GM23338 (cell line): ENCODE results near the gene RECQL5. TPM values are rescaled to one million over a fixed set of nuclear protein-coding genes. Genes with fewer than 3 reads are reported as not detected.
A peak's percentile ranks its signal among the peaks of the same experiment; 100 is the strongest.

Source experiments
- ATAC-seq: fragments of 200-7000 bp; cut with Tn5 transposase; 3 replicates; pipeline ENCODE4 v1.9.1; 2020
- DNase-seq: peaks from one replicate; pipeline ENCODE4 v3.0.0-alpha.2; 2015; ENCODE audit warnings: low spot score
- H2AFZ ChIP-seq: fragments of 200-600 bp; sonication (generic); 2 replicates; pipeline ENCODE4 v1.8.0; 2016; ENCODE audit warnings: antibody characterized with exemption, mild to moderate bottlenecking, moderate library complexity
- H3F3A ChIP-seq: fragments of 200-600 bp; sonication (generic); replicated peaks from 2 replicates; pipeline ENCODE4 v1.8.0; 2017; ENCODE audit warnings: antibody characterized with exemption, mixed run types, low read depth
- H3K27ac ChIP-seq: fragments of 200-600 bp; sonication (generic); 2 replicates; pipeline ENCODE4 v1.6.1; 2016; ENCODE audit warnings: low read depth
- H3K27me3 ChIP-seq: fragments of 200-600 bp; sonication (generic); 2 replicates; pipeline ENCODE4 v1.8.0; 2016; ENCODE audit warnings: mild to moderate bottlenecking, mixed run types, moderate library complexity; ENCODE audit not compliant: insufficient read depth
- H3K36me3 ChIP-seq: fragments of 200-600 bp; sonication (generic); 2 replicates; pipeline ENCODE4 v1.8.0; 2016; ENCODE audit warnings: mild to moderate bottlenecking; ENCODE audit not compliant: insufficient read depth
- H3K4me1 ChIP-seq: fragments of 200-600 bp; sonication (generic); 2 replicates; pipeline ENCODE4 v1.8.0; 2016; ENCODE audit warnings: mild to moderate bottlenecking, moderate library complexity; ENCODE audit not compliant: insufficient read depth
- H3K4me2 ChIP-seq: fragments of 200-600 bp; sonication (generic); 2 replicates; pipeline ENCODE4 v1.7.1; 2017; ENCODE audit warnings: mixed run types
- H3K4me3 ChIP-seq: fragments of 200-600 bp; sonication (generic); 2 replicates; pipeline ENCODE4 v1.6.1; 2016; ENCODE audit warnings: mixed run types
- H3K79me2 ChIP-seq: fragments of 200-600 bp; sonication (generic); replicated peaks from 2 replicates; pipeline ENCODE4 v1.8.0; 2017; ENCODE audit warnings: mild to moderate bottlenecking; ENCODE audit not compliant: insufficient read depth
- H3K9me2 ChIP-seq: fragments of 200-600 bp; sonication (generic); 2 replicates; pipeline ENCODE4 v1.8.0; 2017; ENCODE audit not compliant: insufficient read depth
- H4K20me1 ChIP-seq: fragments of 200-600 bp; sonication (generic); replicated peaks from 2 replicates; pipeline ENCODE4 v1.8.0; 2017; ENCODE audit warnings: mild to moderate bottlenecking; ENCODE audit not compliant: insufficient read depth
- H3K27ac Mint-ChIP-seq: 2 replicates; pipeline ENCODE4 v1.8.0; 2020; ENCODE audit warnings: inconsistent platforms, mild to moderate bottlenecking, moderate library complexity, mixed read lengths
- H3K27me3 Mint-ChIP-seq: 3 replicates; pipeline ENCODE4 v1.8.0; 2022; ENCODE audit warnings: low read depth, mild to moderate bottlenecking, moderate library complexity, mixed read lengths, inconsistent platforms; ENCODE audit not compliant: insufficient read depth, poor library complexity
- H3K36me3 Mint-ChIP-seq: 3 replicates; pipeline ENCODE4 v1.8.0; 2021; ENCODE audit warnings: low read depth, mild to moderate bottlenecking, inconsistent platforms, moderate library complexity, mixed read lengths
- H3K4me1 Mint-ChIP-seq: 3 replicates; pipeline ENCODE4 v1.8.0; 2020; ENCODE audit warnings: mild to moderate bottlenecking, inconsistent platforms, mixed read lengths
- H3K4me3 Mint-ChIP-seq: 3 replicates; pipeline ENCODE4 v1.8.0; 2021; ENCODE audit warnings: moderate library complexity, mild to moderate bottlenecking, inconsistent platforms, mixed read lengths
- H3K9me3 Mint-ChIP-seq: 3 replicates; pipeline ENCODE4 v1.8.0; 2020; ENCODE audit warnings: moderate library complexity, mild to moderate bottlenecking, inconsistent platforms, mixed read lengths
- CREB1 ChIP-seq: fragments of 250-450 bp; sonication (Bioruptor Pico); IDR thresholded peaks from 2 replicates; pipeline ENCODE4 v1.5.0; 2020; ENCODE audit warnings: low read depth, mild to moderate bottlenecking, moderate library complexity
- EZH2 ChIP-seq: fragments of 200-600 bp; sonication (generic); IDR thresholded peaks from one replicate; pipeline ENCODE4 v1.8.0; 2017; ENCODE audit warnings: antibody characterized with exemption, mild to moderate bottlenecking, low read depth; ENCODE audit not compliant: unreplicated experiment
- EZH2phosphoT487 ChIP-seq: fragments of 200-600 bp; sonication (generic); IDR thresholded peaks from one replicate; pipeline ENCODE4 v1.8.1; 2018; ENCODE audit warnings: antibody characterized with exemption; ENCODE audit not compliant: unreplicated experiment
- JUNB ChIP-seq: IDR thresholded peaks from one replicate; pipeline ENCODE4 v1.6.1; 2016; ENCODE audit warnings: antibody characterized with exemption; ENCODE audit not compliant: unreplicated experiment
- NANOG ChIP-seq: IDR thresholded peaks from 2 replicates; pipeline ENCODE4 v1.6.1; 2016; ENCODE audit warnings: antibody characterized with exemption, borderline replicate concordance
- POLR2AphosphoS5 ChIP-seq: IDR thresholded peaks from 2 replicates; pipeline ENCODE4 v1.6.1; 2016; ENCODE audit warnings: antibody characterized with exemption, low read depth
- STAT1 ChIP-seq: IDR thresholded peaks from one replicate; pipeline ENCODE4 v1.6.1; 2016; ENCODE audit warnings: antibody characterized with exemption; ENCODE audit not compliant: unreplicated experiment
- ZNF114 ChIP-seq: fragments of 250-450 bp; sonication (Bioruptor Pico); IDR thresholded peaks from 2 replicates; pipeline ENCODE4 v1.5.0; 2020; ENCODE audit warnings: mild to moderate bottlenecking, moderate library complexity
- ZNF331 ChIP-seq: fragments of 250-450 bp; sonication (Bioruptor Pico); IDR thresholded peaks from 2 replicates; pipeline ENCODE4 v1.5.0; 2020; ENCODE audit warnings: low read depth, mild to moderate bottlenecking, moderate library complexity
- polyA plus RNA-seq: library from polyadenylated mRNA; unstranded; fragments of >200 nt; fragmentation: Nextera tagmentation; extraction: Ambion mirVana; gene quantifications from 2 replicates; pipeline ENCODE4 v1.2.1, GENCODE V29; 2016
- total RNA-seq: library from RNA; depleted of rRNA; stranded (reverse); fragments of >200 nt; shearing (Covaris generic); gene quantifications from 2 replicates; pipeline ENCODE4 v1.2.3, GENCODE V29; 2014
- TF ChIP-seq, protein P1 (sequence below): IDR thresholded peaks from one replicate; pipeline ENCODE4 v1.6.1; 2018; ENCODE audit warnings: antibody characterized with exemption; ENCODE audit not compliant: unreplicated experiment
- TF ChIP-seq, protein P2 (sequence below), 2 experiments: fragments of 200-600 bp in 1 of 2; sonication (generic) in 1 of 2; conservative IDR thresholded peaks; 2 replicates each; pipeline versions ENCODE4 v1.5.1 to v1.6.1; 2016 to 2017; ENCODE audit warnings: antibody characterized with exemption in 2 of 2, low read depth in 2 of 2, mild to moderate bottlenecking in 2 of 2, moderate library complexity in 1 of 2
- TF ChIP-seq, protein P3 (sequence below): fragments of 250-450 bp; sonication (Bioruptor Pico); IDR thresholded peaks from 2 replicates; pipeline ENCODE4 v1.5.0; 2020; ENCODE audit warnings: mild to moderate bottlenecking, moderate library complexity
- TF ChIP-seq, protein P4 (sequence below): IDR thresholded peaks from 2 replicates; pipeline ENCODE4 v1.6.1; 2016; ENCODE audit warnings: antibody characterized with exemption

Gene RECQL5
- total and polyA plus RNA-seq, 2 experiments from 2014 or later = 20.0 to 23.3 TPM

DNA sequence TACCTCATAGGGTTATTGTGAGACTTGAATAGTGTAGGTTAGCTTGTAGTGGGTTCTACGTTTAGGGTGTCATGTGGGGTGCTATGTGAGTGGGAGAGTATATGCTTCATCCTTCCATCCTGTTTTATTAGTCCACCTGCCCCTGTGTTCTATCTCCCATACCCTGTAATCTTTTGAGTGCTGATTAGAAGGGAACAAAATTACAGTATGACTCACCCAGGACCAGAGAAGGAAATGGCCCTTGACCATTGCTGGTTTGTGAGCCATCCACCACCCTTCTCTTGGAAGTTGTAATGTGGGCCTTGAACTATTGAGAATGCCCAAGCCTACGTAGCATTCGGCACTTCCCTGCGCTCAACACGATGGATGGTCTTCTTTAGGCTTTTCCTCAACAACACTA lies 17.3 kb upstream of the RECQL5 start:
- Mint-ChIP-seq H3K27me3 (peaks cover 2% of the 10 kb centered on the region), H3K36me3 (peaks cover 13% of the 10 kb centered on the region), H3K27ac (peak overlapping the region; percentile 14; the same call in 1 of the 2 replicates), H3K9me3 (no peaks in the 10 kb centered on the region), H3K4me3 (no peak overlapping the region), H3K4me1 (no peaks in the 10 kb centered on the region)
- DNase-seq (no peak), ATAC-seq (no peak)
- H3K27ac ChIP-seq = no peak overlapping the region
- no peak overlapping the region for H2AFZ ChIP-seq
- peaks cover 3% of the 10 kb centered on the region; the same call in 1 of the 2 replicates for H4K20me1 ChIP-seq
- H3K4me3 ChIP-seq = no peak overlapping the region
- no peak for TF ChIP-seq ZNF114 (CRISPR knock-in tag)
- TF ChIP-seq EZH2phosphoT487 = no peak
- TF ChIP-seq, protein P1, sequence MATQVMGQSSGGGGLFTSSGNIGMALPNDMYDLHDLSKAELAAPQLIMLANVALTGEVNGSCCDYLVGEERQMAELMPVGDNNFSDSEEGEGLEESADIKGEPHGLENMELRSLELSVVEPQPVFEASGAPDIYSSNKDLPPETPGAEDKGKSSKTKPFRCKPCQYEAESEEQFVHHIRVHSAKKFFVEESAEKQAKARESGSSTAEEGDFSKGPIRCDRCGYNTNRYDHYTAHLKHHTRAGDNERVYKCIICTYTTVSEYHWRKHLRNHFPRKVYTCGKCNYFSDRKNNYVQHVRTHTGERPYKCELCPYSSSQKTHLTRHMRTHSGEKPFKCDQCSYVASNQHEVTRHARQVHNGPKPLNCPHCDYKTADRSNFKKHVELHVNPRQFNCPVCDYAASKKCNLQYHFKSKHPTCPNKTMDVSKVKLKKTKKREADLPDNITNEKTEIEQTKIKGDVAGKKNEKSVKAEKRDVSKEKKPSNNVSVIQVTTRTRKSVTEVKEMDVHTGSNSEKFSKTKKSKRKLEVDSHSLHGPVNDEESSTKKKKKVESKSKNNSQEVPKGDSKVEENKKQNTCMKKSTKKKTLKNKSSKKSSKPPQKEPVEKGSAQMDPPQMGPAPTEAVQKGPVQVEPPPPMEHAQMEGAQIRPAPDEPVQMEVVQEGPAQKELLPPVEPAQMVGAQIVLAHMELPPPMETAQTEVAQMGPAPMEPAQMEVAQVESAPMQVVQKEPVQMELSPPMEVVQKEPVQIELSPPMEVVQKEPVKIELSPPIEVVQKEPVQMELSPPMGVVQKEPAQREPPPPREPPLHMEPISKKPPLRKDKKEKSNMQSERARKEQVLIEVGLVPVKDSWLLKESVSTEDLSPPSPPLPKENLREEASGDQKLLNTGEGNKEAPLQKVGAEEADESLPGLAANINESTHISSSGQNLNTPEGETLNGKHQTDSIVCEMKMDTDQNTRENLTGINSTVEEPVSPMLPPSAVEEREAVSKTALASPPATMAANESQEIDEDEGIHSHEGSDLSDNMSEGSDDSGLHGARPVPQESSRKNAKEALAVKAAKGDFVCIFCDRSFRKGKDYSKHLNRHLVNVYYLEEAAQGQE = no peak
- no peak for TF ChIP-seq POLR2AphosphoS5
- TF ChIP-seq NANOG = no peak
- TF ChIP-seq STAT1 = no peak
- TF ChIP-seq ZNF331 (CRISPR knock-in tag) = no peak
- TF ChIP-seq CREB1 (CRISPR knock-in tag) = no peak
- TF ChIP-seq JUNB = no peak
- TF ChIP-seq, protein P2, sequence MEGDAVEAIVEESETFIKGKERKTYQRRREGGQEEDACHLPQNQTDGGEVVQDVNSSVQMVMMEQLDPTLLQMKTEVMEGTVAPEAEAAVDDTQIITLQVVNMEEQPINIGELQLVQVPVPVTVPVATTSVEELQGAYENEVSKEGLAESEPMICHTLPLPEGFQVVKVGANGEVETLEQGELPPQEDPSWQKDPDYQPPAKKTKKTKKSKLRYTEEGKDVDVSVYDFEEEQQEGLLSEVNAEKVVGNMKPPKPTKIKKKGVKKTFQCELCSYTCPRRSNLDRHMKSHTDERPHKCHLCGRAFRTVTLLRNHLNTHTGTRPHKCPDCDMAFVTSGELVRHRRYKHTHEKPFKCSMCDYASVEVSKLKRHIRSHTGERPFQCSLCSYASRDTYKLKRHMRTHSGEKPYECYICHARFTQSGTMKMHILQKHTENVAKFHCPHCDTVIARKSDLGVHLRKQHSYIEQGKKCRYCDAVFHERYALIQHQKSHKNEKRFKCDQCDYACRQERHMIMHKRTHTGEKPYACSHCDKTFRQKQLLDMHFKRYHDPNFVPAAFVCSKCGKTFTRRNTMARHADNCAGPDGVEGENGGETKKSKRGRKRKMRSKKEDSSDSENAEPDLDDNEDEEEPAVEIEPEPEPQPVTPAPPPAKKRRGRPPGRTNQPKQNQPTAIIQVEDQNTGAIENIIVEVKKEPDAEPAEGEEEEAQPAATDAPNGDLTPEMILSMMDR (conservative IDR thresholded peaks at IDR 0.05; ENCODE audit: low read depth in 2 of 2) = no peak
- TF ChIP-seq, protein P3, sequence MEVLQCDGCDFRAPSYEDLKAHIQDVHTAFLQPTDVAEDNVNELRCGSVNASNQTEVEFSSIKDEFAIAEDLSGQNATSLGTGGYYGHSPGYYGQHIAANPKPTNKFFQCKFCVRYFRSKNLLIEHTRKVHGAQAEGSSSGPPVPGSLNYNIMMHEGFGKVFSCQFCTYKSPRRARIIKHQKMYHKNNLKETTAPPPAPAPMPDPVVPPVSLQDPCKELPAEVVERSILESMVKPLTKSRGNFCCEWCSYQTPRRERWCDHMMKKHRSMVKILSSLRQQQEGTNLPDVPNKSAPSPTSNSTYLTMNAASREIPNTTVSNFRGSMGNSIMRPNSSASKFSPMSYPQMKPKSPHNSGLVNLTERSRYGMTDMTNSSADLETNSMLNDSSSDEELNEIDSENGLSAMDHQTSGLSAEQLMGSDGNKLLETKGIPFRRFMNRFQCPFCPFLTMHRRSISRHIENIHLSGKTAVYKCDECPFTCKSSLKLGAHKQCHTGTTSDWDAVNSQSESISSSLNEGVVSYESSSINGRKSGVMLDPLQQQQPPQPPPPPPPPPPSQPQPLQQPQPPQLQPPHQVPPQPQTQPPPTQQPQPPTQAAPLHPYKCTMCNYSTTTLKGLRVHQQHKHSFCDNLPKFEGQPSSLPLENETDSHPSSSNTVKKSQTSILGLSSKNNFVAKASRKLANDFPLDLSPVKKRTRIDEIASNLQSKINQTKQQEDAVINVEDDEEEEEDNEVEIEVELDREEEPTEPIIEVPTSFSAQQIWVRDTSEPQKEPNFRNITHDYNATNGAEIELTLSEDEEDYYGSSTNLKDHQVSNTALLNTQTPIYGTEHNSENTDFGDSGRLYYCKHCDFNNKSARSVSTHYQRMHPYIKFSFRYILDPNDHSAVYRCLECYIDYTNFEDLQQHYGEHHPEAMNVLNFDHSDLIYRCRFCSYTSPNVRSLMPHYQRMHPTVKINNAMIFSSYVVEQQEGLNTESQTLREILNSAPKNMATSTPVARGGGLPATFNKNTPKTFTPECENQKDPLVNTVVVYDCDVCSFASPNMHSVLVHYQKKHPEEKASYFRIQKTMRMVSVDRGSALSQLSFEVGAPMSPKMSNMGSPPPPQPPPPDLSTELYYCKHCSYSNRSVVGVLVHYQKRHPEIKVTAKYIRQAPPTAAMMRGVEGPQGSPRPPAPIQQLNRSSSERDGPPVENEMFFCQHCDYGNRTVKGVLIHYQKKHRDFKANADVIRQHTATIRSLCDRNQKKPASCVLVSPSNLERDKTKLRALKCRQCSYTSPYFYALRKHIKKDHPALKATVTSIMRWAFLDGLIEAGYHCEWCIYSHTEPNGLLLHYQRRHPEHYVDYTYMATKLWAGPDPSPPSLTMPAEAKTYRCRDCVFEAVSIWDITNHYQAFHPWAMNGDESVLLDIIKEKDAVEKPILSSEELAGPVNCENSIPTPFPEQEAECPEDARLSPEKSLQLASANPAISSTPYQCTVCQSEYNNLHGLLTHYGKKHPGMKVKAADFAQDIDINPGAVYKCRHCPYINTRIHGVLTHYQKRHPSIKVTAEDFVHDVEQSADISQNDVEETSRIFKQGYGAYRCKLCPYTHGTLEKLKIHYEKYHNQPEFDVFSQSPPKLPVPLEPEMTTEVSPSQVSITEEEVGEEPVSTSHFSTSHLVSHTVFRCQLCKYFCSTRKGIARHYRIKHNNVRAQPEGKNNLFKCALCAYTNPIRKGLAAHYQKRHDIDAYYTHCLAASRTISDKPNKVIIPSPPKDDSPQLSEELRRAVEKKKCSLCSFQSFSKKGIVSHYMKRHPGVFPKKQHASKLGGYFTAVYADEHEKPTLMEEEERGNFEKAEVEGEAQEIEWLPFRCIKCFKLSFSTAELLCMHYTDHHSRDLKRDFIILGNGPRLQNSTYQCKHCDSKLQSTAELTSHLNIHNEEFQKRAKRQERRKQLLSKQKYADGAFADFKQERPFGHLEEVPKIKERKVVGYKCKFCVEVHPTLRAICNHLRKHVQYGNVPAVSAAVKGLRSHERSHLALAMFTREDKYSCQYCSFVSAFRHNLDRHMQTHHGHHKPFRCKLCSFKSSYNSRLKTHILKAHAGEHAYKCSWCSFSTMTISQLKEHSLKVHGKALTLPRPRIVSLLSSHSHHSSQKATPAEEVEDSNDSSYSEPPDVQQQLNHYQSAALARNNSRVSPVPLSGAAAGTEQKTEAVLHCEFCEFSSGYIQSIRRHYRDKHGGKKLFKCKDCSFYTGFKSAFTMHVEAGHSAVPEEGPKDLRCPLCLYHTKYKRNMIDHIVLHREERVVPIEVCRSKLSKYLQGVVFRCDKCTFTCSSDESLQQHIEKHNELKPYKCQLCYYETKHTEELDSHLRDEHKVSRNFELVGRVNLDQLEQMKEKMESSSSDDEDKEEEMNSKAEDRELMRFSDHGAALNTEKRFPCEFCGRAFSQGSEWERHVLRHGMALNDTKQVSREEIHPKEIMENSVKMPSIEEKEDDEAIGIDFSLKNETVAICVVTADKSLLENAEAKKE (CRISPR knock-in tag) = no peak
- TF ChIP-seq EZH2 = no peak
- TF ChIP-seq, protein P4, sequence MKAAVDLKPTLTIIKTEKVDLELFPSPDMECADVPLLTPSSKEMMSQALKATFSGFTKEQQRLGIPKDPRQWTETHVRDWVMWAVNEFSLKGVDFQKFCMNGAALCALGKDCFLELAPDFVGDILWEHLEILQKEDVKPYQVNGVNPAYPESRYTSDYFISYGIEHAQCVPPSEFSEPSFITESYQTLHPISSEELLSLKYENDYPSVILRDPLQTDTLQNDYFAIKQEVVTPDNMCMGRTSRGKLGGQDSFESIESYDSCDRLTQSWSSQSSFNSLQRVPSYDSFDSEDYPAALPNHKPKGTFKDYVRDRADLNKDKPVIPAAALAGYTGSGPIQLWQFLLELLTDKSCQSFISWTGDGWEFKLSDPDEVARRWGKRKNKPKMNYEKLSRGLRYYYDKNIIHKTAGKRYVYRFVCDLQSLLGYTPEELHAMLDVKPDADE = no peak
- no peaks in the 10 kb centered on the region for H3K9me2 ChIP-seq
- no peak overlapping the region for H3K4me2 ChIP-seq
- peaks cover 85% of the 10 kb centered on the region for H3K79me2 ChIP-seq
- H3K36me3 ChIP-seq = no peaks in the 10 kb centered on the region
- H3K27me3 ChIP-seq = no peaks in the 10 kb centered on the region
- H3F3A ChIP-seq = 0 out of 2 replicates have a peak, but pooled peaks cover 2% of the 10 kb centered on the region
- no peaks in the 10 kb centered on the region for H3K4me1 ChIP-seq
